ENCODE measurements around the gene FBRSL1. TPM values are rescaled to one million over a fixed set of nuclear protein-coding genes. Genes with fewer than 3 reads are reported as not detected.

Gene FBRSL1
- total and polyA plus RNA-seq, 12 donors: 28.1 to 90.6 (median 47.0) TPM

GRCh38 chr12:132524405-132524804, 34.5 kb downstream of the FBRSL1 start:
- ATAC-seq (no peak), DNase-seq (no peak)
- H3K4me1 ChIP-seq: peaks cover 0 to 39% (median 24%) of the 10 kb centered on the region in 9 donors
- no peak for TF ChIP-seq CTCF (IDR thresholded peaks at IDR 0.05)
- 91 to 92% methylated on average over 16 of the region's 16 CpGs for WGBS, 2 donors
- peaks cover 0 to 13% (median 0%) of the 10 kb centered on the region in 9 donors for H3K36me3 ChIP-seq
- H3K9me3 ChIP-seq: peaks cover 0 to 1% (median 0%) of the 10 kb centered on the region in 11 donors
- H3K27ac ChIP-seq: no peak overlapping the region
- H3K27me3 ChIP-seq: no peaks in the 10 kb centered on the region
- no peak overlapping the region for H3K4me3 ChIP-seq
- intact Hi-C loops (cut with DNase I): loop anchor here in 9 of 10 donors (1.0 to 10.0 kb wide), 4 partner anchors 107 to 370 kb away; no protein-coding TSS in a partner anchor

DNA sequence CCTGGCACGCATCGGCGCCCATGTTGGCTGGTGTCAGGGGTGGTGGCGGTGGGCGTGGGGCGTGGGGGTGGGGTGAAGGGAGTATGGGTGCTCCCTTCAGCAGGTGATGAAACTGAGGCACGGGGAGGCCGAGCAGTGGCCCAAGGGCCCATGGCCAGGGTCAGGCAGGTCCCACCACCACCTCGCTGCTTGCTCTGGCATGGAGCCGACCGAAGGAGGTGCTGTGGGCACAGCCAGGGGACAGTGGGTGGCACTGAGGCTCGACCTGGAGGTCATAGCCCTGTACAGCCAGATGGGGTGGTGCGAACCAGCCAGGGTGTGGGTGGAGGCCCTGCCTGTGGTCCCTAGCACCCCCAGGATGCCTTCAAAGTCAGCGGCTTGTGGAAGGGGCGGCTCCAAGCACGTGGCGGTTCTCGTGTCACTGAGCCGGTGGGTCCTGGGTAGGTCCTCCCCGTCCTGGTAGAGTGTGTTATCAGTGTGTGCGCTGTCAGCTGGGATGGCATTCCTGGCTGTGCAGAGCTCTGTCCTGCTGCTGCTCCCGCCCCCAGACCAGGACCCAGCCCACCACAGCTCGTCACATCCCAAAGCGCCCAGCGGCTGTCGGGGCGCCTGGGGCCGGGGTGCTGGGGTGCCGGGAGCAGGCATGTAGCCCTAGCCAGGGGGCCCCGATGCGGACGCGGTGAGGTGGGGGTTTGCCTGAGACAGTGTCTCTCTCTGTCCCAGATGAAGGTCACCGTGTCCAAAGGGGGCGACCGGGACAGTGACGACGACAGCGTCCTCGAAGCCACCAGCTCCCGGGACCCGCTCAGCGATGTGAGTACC, 35.3 kb downstream of the FBRSL1 start:
- DNase-seq (no peak), ATAC-seq (no peak)
- intact Hi-C loops (cut with DNase I): loop anchor here in 5 of 10 donors (2.0 to 10.0 kb wide), 2 partner anchors 110 to 370 kb away; no protein-coding TSS in a partner anchor
- TF ChIP-seq CTCF (IDR thresholded peaks at IDR 0.05): no peak
- H3K4me1 ChIP-seq: peaks cover 0 to 38% (median 22%) of the 10 kb centered on the region in 9 donors
- 91 to 95% methylated on average over 43 of the region's 43 CpGs for WGBS, 2 donors
- no peak overlapping the region for H3K4me3 ChIP-seq
- peaks cover 0 to 13% (median 0%) of the 10 kb centered on the region in 9 donors for H3K36me3 ChIP-seq
- H3K9me3 ChIP-seq: no peaks in the 10 kb centered on the region
- H3K27me3 ChIP-seq: no peaks in the 10 kb centered on the region
- no peak overlapping the region for H3K27ac ChIP-seq

DNA sequence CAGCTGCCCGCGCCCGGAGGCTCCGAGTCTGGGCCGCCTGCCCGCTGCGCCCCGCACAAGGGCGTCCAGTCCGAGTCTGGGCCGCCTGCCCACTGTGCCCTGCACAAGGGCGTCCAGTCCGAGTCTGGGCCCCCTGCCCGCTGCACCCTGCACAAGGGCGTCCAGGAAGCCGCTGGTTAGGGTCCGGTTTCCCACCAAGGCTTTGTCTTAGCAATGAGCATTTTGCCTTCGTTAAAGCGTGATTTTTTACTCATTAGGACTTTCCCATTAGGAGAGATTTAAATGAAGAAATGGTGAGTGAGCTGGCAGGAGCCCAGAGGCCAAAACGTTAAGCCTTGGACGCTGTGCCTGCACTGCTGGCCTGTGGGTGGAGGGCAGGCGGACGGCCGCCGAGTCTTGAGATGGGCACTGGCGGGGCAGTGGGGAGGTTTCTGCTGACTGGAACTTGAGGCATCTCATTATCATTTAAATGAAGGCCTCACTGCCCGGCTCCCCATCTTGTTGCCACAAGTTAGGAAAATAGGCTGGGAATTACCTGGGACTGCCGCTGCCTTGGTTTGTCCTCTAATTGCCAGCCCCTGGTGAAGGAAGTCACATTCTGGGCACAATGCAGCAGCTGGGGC, 36.0 kb downstream of the FBRSL1 start:
- H3K4me1 ChIP-seq: peaks cover 0 to 30% (median 15%) of the 10 kb centered on the region in 9 donors
- WGBS, 2 donors: 83 to 86% methylated on average over 28 of the region's 28 CpGs
- intact Hi-C loops (cut with DNase I): loop anchor here in 5 of 10 donors (2.0 to 10.0 kb wide), 2 partner anchors 111 to 371 kb away; no protein-coding TSS in a partner anchor
- ATAC-seq (peak in 3 of 8 donors; percentile 16 to 28 (median 25)), DNase-seq (no peak)
- H3K9me3 ChIP-seq: no peaks in the 10 kb centered on the region
- H3K27me3 ChIP-seq: no peaks in the 10 kb centered on the region
- no peak overlapping the region for H3K27ac ChIP-seq
- no peak for TF ChIP-seq CTCF (IDR thresholded peaks at IDR 0.05)
- H3K36me3 ChIP-seq: peaks cover 0 to 13% (median 0%) of the 10 kb centered on the region in 9 donors
- H3K4me3 ChIP-seq: no peak overlapping the region

DNA sequence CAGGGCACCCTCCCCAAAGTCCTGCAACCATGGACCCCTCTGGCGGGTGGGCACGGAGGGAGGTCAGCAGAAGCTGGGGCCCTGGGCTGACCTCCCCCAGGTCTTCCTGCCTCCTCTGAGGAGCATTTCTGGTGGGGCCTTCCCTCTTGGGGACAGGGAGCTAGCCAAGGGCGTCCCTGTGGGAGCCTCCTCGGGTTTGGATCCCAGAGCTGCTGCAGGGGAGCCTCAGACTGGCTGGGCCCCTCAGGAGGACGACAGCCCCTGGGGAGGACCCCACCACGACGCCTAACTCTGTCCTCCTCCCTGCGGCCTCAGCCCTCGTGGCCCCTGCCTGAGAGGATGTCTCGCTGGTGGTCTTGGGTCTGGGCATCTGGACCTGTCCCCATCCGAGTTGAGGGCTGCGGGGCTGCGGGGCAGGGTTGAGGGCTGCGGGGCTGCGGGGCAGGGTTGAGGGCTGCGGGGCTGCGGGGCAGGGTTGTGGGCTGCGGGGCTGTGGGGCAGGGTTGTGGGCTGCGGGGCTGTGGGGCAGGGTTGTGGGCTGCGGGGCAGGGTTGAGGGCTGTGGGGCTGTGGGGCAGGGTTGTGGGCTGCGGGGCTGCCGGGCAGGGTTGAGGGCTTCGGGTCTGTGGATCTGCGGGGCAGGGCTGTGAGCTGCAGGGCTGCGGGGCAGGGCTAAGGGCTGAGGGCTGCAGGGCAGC, 37.4 kb downstream of the FBRSL1 start:
- 93 to 96% methylated on average over 24 to 25 of the region's 25 CpGs for WGBS, 2 donors
- Histone ChIP-seq H3K27ac (no peak overlapping the region), H3K9me3 (no peaks in the 10 kb centered on the region), H3K4me1 (peaks cover 0 to 23% (median 10%) of the 10 kb centered on the region in 9 donors), H3K27me3 (no peaks in the 10 kb centered on the region), H3K4me3 (no peak overlapping the region), H3K36me3 (peaks cover 0 to 13% (median 0%) of the 10 kb centered on the region in 9 donors)
- intact Hi-C loops (cut with DNase I): loop anchor here in 2 of 10 donors (10.0 kb wide), 1 partner anchor 373 kb away; no protein-coding TSS in a partner anchor
- ATAC-seq (no peak), DNase-seq (no peak)
- TF ChIP-seq CTCF (IDR thresholded peaks at IDR 0.05): no peak
